ENCODE measurements around the gene FANK1.

GRCh38 chr10:125985557-125986240 is 89.3 kb downstream of the FANK1 start:
- TF ChIP-seq ZNF384 (IDR thresholded peaks at IDR 0.05) (no peak), TARDBP (IDR thresholded peaks at IDR 0.05) (no peak), ELF4 (IDR thresholded peaks at IDR 0.05) (no peak), BHLHE40 (IDR thresholded peaks at IDR 0.05; ENCODE audit: borderline replicate concordance) (no peak), FOXM1 (IDR thresholded peaks at IDR 0.05; ENCODE audit: borderline replicate concordance) (no peak), PKNOX1 (IDR thresholded peaks at IDR 0.05) (no peak), SP1 (IDR thresholded peaks at IDR 0.05) (no peak), SUZ12 (IDR thresholded peaks at IDR 0.05) (no peak), HDGF (IDR thresholded peaks at IDR 0.05; ENCODE audit: borderline replicate concordance) (no peak), CTBP1 (IDR thresholded peaks at IDR 0.05; ENCODE audit: borderline replicate concordance) (no peak), ARNT (IDR thresholded peaks at IDR 0.05) (no peak)
